Measurements from ENCODE around the gene UBE2O.

- TF ChIP-seq, protein P1, sequence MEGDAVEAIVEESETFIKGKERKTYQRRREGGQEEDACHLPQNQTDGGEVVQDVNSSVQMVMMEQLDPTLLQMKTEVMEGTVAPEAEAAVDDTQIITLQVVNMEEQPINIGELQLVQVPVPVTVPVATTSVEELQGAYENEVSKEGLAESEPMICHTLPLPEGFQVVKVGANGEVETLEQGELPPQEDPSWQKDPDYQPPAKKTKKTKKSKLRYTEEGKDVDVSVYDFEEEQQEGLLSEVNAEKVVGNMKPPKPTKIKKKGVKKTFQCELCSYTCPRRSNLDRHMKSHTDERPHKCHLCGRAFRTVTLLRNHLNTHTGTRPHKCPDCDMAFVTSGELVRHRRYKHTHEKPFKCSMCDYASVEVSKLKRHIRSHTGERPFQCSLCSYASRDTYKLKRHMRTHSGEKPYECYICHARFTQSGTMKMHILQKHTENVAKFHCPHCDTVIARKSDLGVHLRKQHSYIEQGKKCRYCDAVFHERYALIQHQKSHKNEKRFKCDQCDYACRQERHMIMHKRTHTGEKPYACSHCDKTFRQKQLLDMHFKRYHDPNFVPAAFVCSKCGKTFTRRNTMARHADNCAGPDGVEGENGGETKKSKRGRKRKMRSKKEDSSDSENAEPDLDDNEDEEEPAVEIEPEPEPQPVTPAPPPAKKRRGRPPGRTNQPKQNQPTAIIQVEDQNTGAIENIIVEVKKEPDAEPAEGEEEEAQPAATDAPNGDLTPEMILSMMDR (conservative IDR thresholded peaks at IDR 0.05; ENCODE audit: low read length) = no peak
- TF ChIP-seq EZH2phosphoT487 (IDR thresholded peaks at IDR 0.05; ENCODE audit: borderline replicate concordance, low read depth, low read length) = no peak
Measured at GRCh38 chr17:76471498-76472257, 18.7 kb upstream of the UBE2O start.
